Fibroblast of lung (primary cell): ENCODE measurements around the gene SNX8. TPM values are rescaled to one million over a fixed set of nuclear protein-coding genes. Genes with fewer than 3 reads are reported as not detected.

Experiments used
- DNase-seq, 2 donors: peaks; one replicate each; pipeline versions ENCODE4 v3.0.0 to v3.0.0-alpha.2; 2010; ENCODE audit warnings: low read depth in 2 of 2
- H2AFZ ChIP-seq: 2 replicates; pipeline ENCODE4 v1.5.1; 2012; ENCODE audit warnings: low read length, control low read depth, inconsistent platforms
- H3K27ac ChIP-seq: 2 replicates; pipeline ENCODE4 v1.5.1; 2011; ENCODE audit warnings: low read length, control low read depth; ENCODE audit not compliant: insufficient read depth
- H3K27me3 ChIP-seq: 2 replicates; pipeline ENCODE4 v1.5.1; 2011; ENCODE audit warnings: mild to moderate bottlenecking, low read length; ENCODE audit not compliant: control insufficient read depth, insufficient read depth
- H3K36me3 ChIP-seq: 2 replicates; pipeline ENCODE4 v1.5.1; 2011; ENCODE audit warnings: low read length; ENCODE audit not compliant: control insufficient read depth, insufficient read depth
- H3K4me1 ChIP-seq: 2 replicates; pipeline ENCODE4 v1.5.1; 2011; ENCODE audit warnings: low read length; ENCODE audit not compliant: control insufficient read depth, insufficient read depth; ENCODE audit errors: extremely low read depth
- H3K4me2 ChIP-seq: 2 replicates; pipeline ENCODE4 v1.5.1; 2011; ENCODE audit warnings: low read length, control low read depth; ENCODE audit not compliant: insufficient read depth; ENCODE audit errors: extremely low read depth
- H3K4me3 ChIP-seq, 4 experiments: fragments of 200-600 bp in 1 of 4; sonication (generic) in 1 of 4; replicated peaks in 1 of 4; 2 replicates each; pipeline ENCODE4 v1.5.1; 2011 to 2016; ENCODE audit warnings: low read length in 4 of 4, low read depth in 3 of 4, mild to moderate bottlenecking in 3 of 4, control low read depth in 2 of 4, inconsistent platforms in 1 of 4, mixed read lengths in 1 of 4; ENCODE audit not compliant: insufficient read depth in 1 of 4; ENCODE audit errors: control extremely low read depth in 1 of 4
- H3K79me2 ChIP-seq: 2 replicates; pipeline ENCODE4 v1.5.1; 2012; ENCODE audit warnings: mild to moderate bottlenecking, low read length, inconsistent platforms; ENCODE audit not compliant: control insufficient read depth, insufficient read depth
- H3K9ac ChIP-seq: 2 replicates; pipeline ENCODE4 v1.5.1; 2011; ENCODE audit warnings: mild to moderate bottlenecking, low read length, control low read depth; ENCODE audit not compliant: insufficient read depth
- H3K9me3 ChIP-seq: 2 replicates; pipeline ENCODE4 v1.5.1; 2012; ENCODE audit warnings: low read depth, low read length; ENCODE audit not compliant: control insufficient read depth, insufficient read depth
- H4K20me1 ChIP-seq: 2 replicates; pipeline ENCODE4 v1.5.1; 2011; ENCODE audit warnings: low read length; ENCODE audit not compliant: control insufficient read depth, insufficient read depth; ENCODE audit errors: extremely low read depth
- CTCF ChIP-seq, 2 donors: IDR thresholded peaks in 1 of 2; conservative IDR thresholded peaks in 1 of 2; 1 replicate in 1 of 2; 2 replicates in 1 of 2; pipeline ENCODE4 v1.5.1; 2011 to 2012; ENCODE audit warnings: low read length in 2 of 2, control low read depth in 1 of 2, inconsistent platforms in 1 of 2, low read depth in 1 of 2, mild to moderate bottlenecking in 1 of 2
- EZH2 ChIP-seq: IDR thresholded peaks from 2 replicates; pipeline ENCODE4 v1.5.1; 2012; ENCODE audit warnings: low read length, control low read depth, mild to moderate bottlenecking; ENCODE audit errors: missing control alignments
- polyA plus RNA-seq, 2 donors: library from polyadenylated mRNA; depleted of rRNA in 1 of 2; stranded (reverse) in 1 of 2; unstranded in 1 of 2; fragments of >200 nt; gene quantifications; 2 replicates each; pipeline ENCODE4 v1.2.1, GENCODE V29; 2011 to 2012; ENCODE audit warnings: missing spikeins in 1 of 2
- total RNA-seq: library from RNA; depleted of rRNA; stranded (reverse); fragments of >200 nt; gene quantifications from 2 replicates; pipeline ENCODE4 v1.2.1, GENCODE V29; 2014

SNX8 gene
- total and polyA plus RNA-seq, 2 donors (not counting 1 experiment from before 2014, with no cell fraction given): 13.2 to 27.4 TPM

GRCh38 chr7:2287745-2288144 is 26.5 kb downstream of the SNX8 start:
- H4K20me1 ChIP-seq: no peaks in the 10 kb centered on the region
- no peaks in the 10 kb centered on the region for H3K4me1 ChIP-seq
- TF ChIP-seq CTCF (conservative IDR thresholded peaks at IDR 0.05 in 1 of 2, IDR thresholded peaks at IDR 0.05 in 1 of 2; ENCODE audit: low read depth in 1 of 2, low read length in 2 of 2) (no peak), EZH2 (no peak)
- no peak overlapping the region for H2AFZ ChIP-seq
- H3K27me3 ChIP-seq: no peaks in the 10 kb centered on the region
- no peak overlapping the region for H3K27ac ChIP-seq
- H3K4me3 ChIP-seq: no peak overlapping the region
- peaks cover 1% of the 10 kb centered on the region for H3K79me2 ChIP-seq
- no peaks in the 10 kb centered on the region for H3K36me3 ChIP-seq
- H3K4me2 ChIP-seq: no peak overlapping the region
- H3K9me3 ChIP-seq: no peaks in the 10 kb centered on the region
- no peak for DNase-seq
- no peak overlapping the region for H3K9ac ChIP-seq

- Histone ChIP-seq H3K9me3 (no peaks in the 10 kb centered on the region), H3K27me3 (no peaks in the 10 kb centered on the region), H3K9ac (no peak overlapping the region), H3K27ac (no peak overlapping the region), H4K20me1 (no peaks in the 10 kb centered on the region), H3K4me3 (no peak overlapping the region), H3K36me3 (no peaks in the 10 kb centered on the region), H3K4me1 (peaks cover 4% of the 10 kb centered on the region), H3K79me2 (peaks cover 3% of the 10 kb centered on the region), H2AFZ (no peak overlapping the region), H3K4me2 (no peak overlapping the region)
- no peak for DNase-seq
- TF ChIP-seq CTCF (conservative IDR thresholded peaks at IDR 0.05 in 1 of 2, IDR thresholded peaks at IDR 0.05 in 1 of 2; ENCODE audit: low read depth in 1 of 2, low read length in 2 of 2) (no peak), EZH2 (no peak)
These were observed 31.2 kb downstream of the SNX8 start for GRCh38 chr7:2283074-2283473.

- Histone ChIP-seq H3K4me2 (peak overlapping the region; percentile 74), H3K36me3 (no peaks in the 10 kb centered on the region), H3K9me3 (no peaks in the 10 kb centered on the region), H3K4me1 (peaks cover 4% of the 10 kb centered on the region), H2AFZ (peak overlapping the region; percentile 56), H3K27me3 (no peaks in the 10 kb centered on the region), H3K79me2 (peaks cover 3% of the 10 kb centered on the region), H3K9ac (no peak overlapping the region), H3K27ac (no peak overlapping the region), H4K20me1 (no peaks in the 10 kb centered on the region), H3K4me3 (no peak overlapping the region)
- no peak for DNase-seq
- TF ChIP-seq EZH2 (no peak), CTCF (conservative IDR thresholded peaks at IDR 0.05 in 1 of 2, IDR thresholded peaks at IDR 0.05 in 1 of 2; ENCODE audit: low read depth in 1 of 2, low read length in 2 of 2) (no peak)
These were observed 32.0 kb downstream of the SNX8 start for GRCh38 chr7:2282185-2282751.
